BE2C (cell line): ENCODE measurements around the gene TRIM2.

Experiments used
- DNase-seq: peaks from one replicate; pipeline ENCODE4 v3.0.0-alpha.2; 2020
- H3K27me3 ChIP-seq: fragments of 250-450 bp; sonication (Bioruptor Pico); 2 replicates; pipeline ENCODE4 v1.5.1; 2020; ENCODE audit warnings: mild to moderate bottlenecking
- H3K36me3 ChIP-seq: fragments of 250-450 bp; sonication (Bioruptor Pico); 2 replicates; pipeline ENCODE4 v1.5.1; 2020; ENCODE audit warnings: mild to moderate bottlenecking
- H3K4me1 ChIP-seq: fragments of 250-450 bp; sonication (Bioruptor Pico); 2 replicates; pipeline ENCODE4 v1.5.1; 2020
- H3K4me3 ChIP-seq: 2 replicates; pipeline ENCODE4 v1.5.1; 2011; ENCODE audit warnings: low read depth, low read length
- H3K9me3 ChIP-seq: fragments of 250-450 bp; sonication (Bioruptor Pico); 2 replicates; pipeline ENCODE4 v1.5.1; 2020
- CTCF ChIP-seq: IDR thresholded peaks from 2 replicates; pipeline ENCODE4 v1.5.1; 2012; ENCODE audit warnings: mild to moderate bottlenecking, low read depth, low read length

The TRIM2 gene

GRCh38 chr4:153174821-153175567 lies 29.2 kb upstream of the TRIM2 start:
- Histone ChIP-seq H3K4me1 (no peaks in the 10 kb centered on the region), H3K9me3 (no peaks in the 10 kb centered on the region), H3K36me3 (no peaks in the 10 kb centered on the region), H3K27me3 (no peaks in the 10 kb centered on the region), H3K4me3 (no peak overlapping the region)
- TF ChIP-seq CTCF: no peak
- DNase-seq: no peak

DNA sequence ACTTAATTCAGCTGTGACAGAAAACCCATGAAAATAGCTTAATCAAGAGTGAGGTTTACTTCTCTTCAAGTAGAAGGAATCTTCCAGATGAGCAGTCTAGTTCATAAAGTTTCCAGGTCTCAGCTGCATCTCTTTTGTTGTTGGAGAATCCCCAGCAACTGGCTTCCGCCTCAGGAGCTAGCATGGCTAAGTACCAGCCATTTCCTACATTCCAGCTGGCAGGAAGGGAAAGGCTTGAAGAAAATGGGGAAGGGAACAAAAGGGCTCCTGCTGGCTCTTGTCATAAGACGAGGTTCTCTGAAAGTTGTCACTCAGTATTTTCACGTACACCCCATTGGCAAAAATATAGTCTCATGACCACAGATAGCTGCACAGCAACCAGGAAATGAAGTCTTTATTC lies 27.3 kb upstream of the TRIM2 start:
- no peak overlapping the region for H3K4me3 ChIP-seq
- no peak for TF ChIP-seq CTCF
- no peaks in the 10 kb centered on the region for H3K27me3 ChIP-seq
- H3K4me1 ChIP-seq: no peaks in the 10 kb centered on the region
- H3K36me3 ChIP-seq: no peaks in the 10 kb centered on the region
- no peak for DNase-seq
- H3K9me3 ChIP-seq: no peaks in the 10 kb centered on the region

DNA sequence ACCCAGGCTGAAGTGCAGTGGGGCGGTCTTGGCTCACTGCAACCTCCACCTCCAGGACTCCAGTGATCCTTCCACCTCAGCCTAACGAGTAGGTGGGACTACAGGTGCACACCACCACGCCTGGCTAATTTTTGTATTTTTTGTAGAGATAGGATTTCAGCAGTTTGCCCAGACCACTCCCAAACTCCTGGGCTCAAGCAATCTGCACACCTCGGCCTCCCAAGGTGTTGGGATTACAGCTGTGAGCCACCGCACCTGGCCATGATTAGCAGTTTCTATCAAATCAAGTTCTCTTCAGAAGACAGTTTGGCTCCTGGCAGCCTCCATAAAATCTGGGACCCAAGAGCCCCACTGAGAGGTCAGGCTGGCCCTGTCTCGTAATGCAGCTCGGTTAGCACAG lies 26.4 kb upstream of the TRIM2 start:
- Histone ChIP-seq H3K4me1 (no peaks in the 10 kb centered on the region), H3K27me3 (no peaks in the 10 kb centered on the region), H3K4me3 (no peak overlapping the region), H3K9me3 (no peaks in the 10 kb centered on the region), H3K36me3 (no peaks in the 10 kb centered on the region)
- DNase-seq: no peak
- TF ChIP-seq CTCF: no peak

DNA sequence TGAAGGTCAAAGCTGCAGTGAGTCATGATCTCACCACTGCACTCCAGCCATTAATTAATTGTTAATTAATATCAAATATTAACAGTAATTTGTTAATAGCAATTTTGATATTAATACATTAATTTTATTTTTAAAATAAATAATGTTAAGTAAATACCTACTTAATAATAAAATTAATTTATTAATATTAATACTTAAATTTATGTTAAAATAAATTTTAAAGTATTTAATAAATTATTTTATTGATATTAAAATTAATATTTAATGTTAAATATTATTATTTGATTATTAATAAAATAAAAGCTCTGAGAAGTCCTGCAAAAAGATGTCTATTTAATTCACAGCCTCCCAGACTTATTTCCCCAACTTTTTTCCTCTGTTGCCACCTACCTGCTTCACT lies 25.1 kb upstream of the TRIM2 start:
- DNase-seq: no peak
- no peaks in the 10 kb centered on the region for H3K4me1 ChIP-seq
- no peaks in the 10 kb centered on the region for H3K9me3 ChIP-seq
- no peak overlapping the region for H3K4me3 ChIP-seq
- H3K36me3 ChIP-seq: no peaks in the 10 kb centered on the region
- H3K27me3 ChIP-seq: no peaks in the 10 kb centered on the region
- no peak for TF ChIP-seq CTCF

- Histone ChIP-seq H3K9me3 (no peaks in the 10 kb centered on the region), H3K27me3 (no peaks in the 10 kb centered on the region), H3K36me3 (no peaks in the 10 kb centered on the region), H3K4me1 (peaks cover 3% of the 10 kb centered on the region; the same call in 1 of the 2 replicates), H3K4me3 (no peak overlapping the region)
- DNase-seq: no peak
- no peak for TF ChIP-seq CTCF
Measured at GRCh38 chr4:153181293-153181692, 22.9 kb upstream of the TRIM2 start.

DNA sequence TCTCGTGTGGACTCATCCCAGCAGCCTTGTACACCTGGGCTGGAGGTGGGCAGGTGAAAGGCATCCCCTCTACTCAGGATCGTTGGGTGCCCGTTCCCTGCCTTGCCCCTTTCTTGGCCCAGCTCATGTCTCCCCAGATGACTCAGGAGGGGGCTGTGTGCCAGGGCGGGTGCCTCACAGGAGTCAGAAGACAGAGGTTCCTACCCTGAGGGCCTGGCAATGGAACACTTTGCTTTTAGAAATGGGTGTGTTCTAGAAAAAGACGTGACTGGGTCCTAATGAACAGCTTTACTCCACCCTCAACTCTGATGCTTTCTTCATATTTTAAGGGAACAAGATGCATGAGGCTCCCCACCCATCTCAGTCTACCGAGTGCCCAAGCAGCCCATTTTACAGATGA lies 22.5 kb upstream of the TRIM2 start:
- TF ChIP-seq CTCF: no peak
- no peak for DNase-seq

More for the DNA sequence above, 22.5 kb upstream of the TRIM2 start:
- H3K4me1 ChIP-seq: peaks cover 3% of the 10 kb centered on the region; the same call in 1 of the 2 replicates
- no peaks in the 10 kb centered on the region for H3K36me3 ChIP-seq
- H3K27me3 ChIP-seq: no peaks in the 10 kb centered on the region
- H3K4me3 ChIP-seq: no peak overlapping the region
- H3K9me3 ChIP-seq: no peaks in the 10 kb centered on the region
